GM19372 (cell line): Measurements from ENCODE around the gene CHRM5.
A peak's percentile ranks its signal among the peaks of the same experiment; 100 is the strongest.

Experiments used
- ATAC-seq: cut with Tn5 transposase; IDR thresholded peaks from one replicate; pipeline ENCODE4 v1.9.1; 2021; ENCODE audit warnings: mild to moderate bottlenecking, low read depth, moderate library complexity; ENCODE audit not compliant: unreplicated experiment

Gene CHRM5

DNA sequence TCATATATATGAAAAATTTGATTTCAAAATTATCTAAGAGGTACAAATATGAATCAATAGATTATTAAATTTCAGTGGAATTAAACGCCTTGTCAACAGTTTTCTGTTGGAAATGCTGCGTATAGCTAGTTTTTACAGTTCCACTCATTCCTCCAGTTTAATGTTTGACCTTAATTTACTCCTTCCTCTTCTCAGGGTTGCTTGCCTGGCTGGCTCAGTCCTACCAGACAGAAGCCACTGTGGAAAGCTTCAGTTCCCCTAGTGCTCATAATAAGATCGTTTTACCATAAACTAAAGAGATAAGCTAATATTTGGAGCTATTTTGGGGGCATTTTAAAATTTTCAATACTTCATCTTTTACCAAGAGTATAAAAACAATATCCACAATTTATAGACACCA is 110.6 kb downstream of the CHRM5 start:
- ATAC-seq: no peak

GRCh38 chr15:34079904-34080303 is 111.6 kb downstream of the CHRM5 start:
- no peak for ATAC-seq

DNA sequence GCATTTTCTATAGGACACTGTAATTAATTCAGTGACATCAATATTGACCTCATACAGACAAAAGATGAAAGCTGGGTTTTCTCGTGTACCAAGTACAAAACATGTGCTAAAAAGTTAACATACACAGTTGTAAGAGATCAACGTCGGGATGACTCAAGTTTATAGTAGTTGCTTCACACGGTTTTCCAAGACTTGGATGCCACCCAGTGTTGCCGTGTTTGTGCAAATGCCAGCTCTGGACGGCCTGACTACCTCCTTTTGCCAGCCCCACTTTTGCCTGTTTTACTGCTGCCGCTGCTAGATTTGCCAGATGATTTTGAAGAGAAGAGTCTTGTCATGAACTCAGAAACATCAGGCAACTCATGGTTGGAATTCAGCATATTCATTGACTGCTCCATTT is 115.8 kb downstream of the CHRM5 start:
- no peak for ATAC-seq

DNA sequence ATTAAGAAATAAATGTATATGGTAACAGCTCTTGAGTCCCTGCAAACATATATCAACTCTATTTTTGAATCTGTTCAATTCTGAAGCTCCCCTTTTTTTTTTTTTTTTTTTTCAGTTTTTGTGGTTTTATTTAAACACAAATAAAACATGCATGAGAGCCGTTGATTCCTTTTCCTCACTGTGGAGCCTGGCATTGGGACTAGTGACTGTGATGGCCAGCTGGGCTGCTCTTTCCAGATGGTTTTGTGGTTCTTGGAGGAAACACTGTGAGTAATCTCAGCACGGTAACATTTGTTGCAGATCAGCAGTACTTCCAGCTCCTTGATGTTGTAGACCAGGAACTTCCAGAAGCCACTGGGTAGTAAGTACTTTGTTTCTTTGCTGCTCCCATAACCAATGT is 117.4 kb downstream of the CHRM5 start:
- no peak for ATAC-seq

- ATAC-seq: no peak
Measured at GRCh38 chr15:34099914-34100313, 131.6 kb downstream of the CHRM5 start.

DNA sequence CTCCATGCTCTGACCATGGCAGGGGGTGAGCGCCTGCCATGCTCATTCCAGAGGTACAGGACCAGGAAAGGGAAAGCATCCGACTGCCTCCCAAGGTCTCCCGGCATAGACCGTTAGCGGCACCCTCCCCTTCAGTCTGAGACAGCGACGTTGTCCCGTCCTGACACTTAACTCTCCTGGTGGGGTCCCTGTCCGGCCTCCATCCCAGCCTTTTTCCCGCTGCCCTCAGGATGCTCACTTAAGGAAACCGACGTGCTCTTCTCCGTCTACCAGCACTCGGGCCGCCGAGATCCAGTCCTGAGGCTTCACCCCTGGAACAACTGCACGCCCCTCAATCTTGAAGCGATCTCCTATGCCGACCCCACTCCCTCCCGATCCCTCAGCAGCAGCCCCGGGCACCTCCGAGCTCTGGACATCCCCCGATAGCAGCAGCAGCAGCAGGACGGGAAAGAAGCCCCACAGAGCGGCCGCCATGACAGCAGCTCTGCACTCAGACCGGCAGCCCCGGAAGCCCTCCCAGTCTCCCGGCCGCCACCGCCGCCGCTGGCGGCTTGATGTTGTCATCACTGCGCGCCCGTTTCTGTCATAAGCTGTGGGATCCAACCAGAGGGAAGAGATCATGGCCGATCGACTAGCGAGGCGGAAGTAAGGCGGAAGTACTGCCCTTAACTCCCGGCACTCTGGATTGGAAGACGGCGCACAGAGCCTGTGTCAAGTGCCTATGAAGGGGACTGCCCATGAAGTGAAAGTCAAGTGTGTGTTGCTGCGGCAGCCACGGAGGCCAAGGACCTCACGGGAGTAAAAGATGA is 133.3 kb downstream of the CHRM5 start, which contains the start of the genes EMC7 and PGBD4:
EMC7 (minus strand) TSS at position 497 of the 809 bp plus-strand sequence; CDS start at position 474, 23 bp downstream.
PGBD4 (plus strand) TSS at position 718 of the 809 bp plus-strand sequence. CDS start 449 bp downstream, outside the sequence.
- peak; percentile 99 for ATAC-seq

- no peak for ATAC-seq
Measured at GRCh38 chr15:34102175-34102925, 134.1 kb downstream of the CHRM5 start.

DNA sequence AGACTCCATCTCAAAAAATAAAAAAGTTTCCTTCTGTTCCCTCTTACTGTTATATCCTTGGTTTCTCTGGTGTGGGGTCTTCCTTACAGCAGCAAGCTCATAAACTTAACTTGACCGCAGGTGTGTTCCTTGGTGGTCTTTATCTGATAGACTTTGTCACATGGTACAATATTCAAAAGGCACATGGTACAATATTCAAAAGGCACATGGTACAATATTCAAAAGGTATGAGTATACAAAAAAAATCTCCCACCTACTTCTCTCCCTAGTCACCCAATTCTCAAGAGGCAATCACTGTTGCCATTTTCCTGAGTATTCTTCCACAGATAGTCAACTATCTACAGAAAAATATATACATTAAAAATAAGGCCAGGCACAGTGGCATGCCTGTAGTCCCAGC is 138.1 kb downstream of the CHRM5 start:
- no peak for ATAC-seq

DNA sequence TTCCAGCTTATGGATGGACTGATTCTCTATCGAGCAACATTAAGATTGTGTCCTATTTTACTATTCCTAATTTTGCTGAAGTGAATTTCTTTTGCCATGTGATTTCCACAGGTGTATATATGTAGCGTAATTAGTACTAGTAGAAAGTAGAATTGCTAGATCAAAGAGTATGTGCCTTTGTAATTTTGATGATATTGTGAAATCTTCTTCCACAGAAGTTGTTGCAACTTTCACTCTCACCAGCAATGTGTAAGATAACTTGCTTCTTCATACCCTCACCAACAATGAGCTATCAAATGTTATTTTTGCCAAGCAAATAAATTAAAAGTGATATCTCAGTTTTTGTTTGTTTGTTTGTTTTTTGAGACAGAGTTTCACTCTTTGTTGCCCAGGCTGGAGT is 139.0 kb downstream of the CHRM5 start:
- no peak for ATAC-seq

GRCh38 chr15:34109797-34110663 is 141.7 kb downstream of the CHRM5 start:
- no peak for ATAC-seq

DNA sequence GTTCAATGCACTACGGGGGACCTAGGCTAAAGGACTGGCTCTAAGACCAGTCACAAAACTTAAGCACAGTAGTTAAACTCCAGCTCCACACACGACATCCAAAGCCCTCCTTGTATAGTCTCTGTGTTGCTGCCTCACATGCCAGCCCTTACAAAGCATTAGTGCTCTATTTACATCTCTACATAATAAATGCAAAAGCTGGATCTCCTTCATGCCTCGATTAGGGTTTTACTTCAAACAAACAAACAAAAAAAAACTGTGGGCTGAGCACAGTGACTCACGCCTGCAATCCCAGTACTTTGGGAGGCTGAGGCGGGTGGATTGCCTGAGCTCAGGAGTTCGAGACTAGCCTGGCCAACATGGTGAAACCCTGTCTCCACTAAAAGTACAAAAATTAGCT is 143.2 kb downstream of the CHRM5 start:
- ATAC-seq: no peak

- no peak for ATAC-seq
Measured at GRCh38 chr15:34114215-34114614, 145.9 kb downstream of the CHRM5 start.

DNA sequence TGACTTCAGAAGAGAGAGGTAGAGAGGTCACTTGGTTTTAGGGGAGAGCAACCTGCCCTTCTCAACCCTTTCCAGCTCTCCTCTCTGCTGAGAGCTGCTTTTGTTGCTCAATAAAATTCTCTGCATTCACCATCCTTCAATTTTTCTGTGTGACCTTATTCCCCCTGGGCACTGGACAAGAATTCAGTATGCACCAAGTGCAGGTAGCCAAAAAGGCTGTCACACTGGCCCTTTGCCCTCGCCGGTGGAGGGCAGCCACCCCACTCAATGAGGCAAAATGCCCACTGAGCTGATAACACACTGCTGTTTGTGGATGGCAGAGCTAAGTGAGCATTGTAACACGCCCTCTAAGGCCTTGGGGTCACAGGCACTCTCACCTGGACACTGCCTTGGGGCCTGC is 146.4 kb downstream of the CHRM5 start:
- no peak for ATAC-seq

- ATAC-seq: no peak
Measured at GRCh38 chr15:34116620-34117019, 148.3 kb downstream of the CHRM5 start.
